Measurements from ENCODE around the gene SLC16A2.
"Not testable (repeated sequence)": the region's sequence is repeated elsewhere in the genome, so short reads cannot be mapped to it uniquely, and the experiment has no call there.

Gene SLC16A2

GRCh38 chrX:74509989-74510388 is 88.7 kb downstream of the SLC16A2 start:
- no peak for DNase-seq

GRCh38 chrX:74510401-74510800 is 89.1 kb downstream of the SLC16A2 start:
- DNase-seq, result no peak

GRCh38 chrX:74511704-74512103 is 90.4 kb downstream of the SLC16A2 start:
- no peak for DNase-seq

- DNase-seq, result no peak
Measured at GRCh38 chrX:74514384-74514783, 93.1 kb downstream of the SLC16A2 start.

GRCh38 chrX:74515356-74515755 is 94.1 kb downstream of the SLC16A2 start:
- DNase-seq, result no peak

- not testable (repeated sequence) for DNase-seq
Measured at GRCh38 chrX:74516013-74516412, 94.7 kb downstream of the SLC16A2 start.

GRCh38 chrX:74519870-74520269 is 98.6 kb downstream of the SLC16A2 start:
- DNase-seq, result no peak

GRCh38 chrX:74520291-74520690 is 99.0 kb downstream of the SLC16A2 start:
- DNase-seq, result no peak

- no peak for DNase-seq
Measured at GRCh38 chrX:74520896-74521295, 99.6 kb downstream of the SLC16A2 start.

GRCh38 chrX:74521961-74522751 is 100.9 kb downstream of the SLC16A2 start:
- DNase-seq, result no peak

GRCh38 chrX:74523224-74523623 is 101.9 kb downstream of the SLC16A2 start:
- no peak for DNase-seq

- DNase-seq, result no peak
Measured at GRCh38 chrX:74523870-74524735, 102.8 kb downstream of the SLC16A2 start.

- no peak for DNase-seq
Measured at GRCh38 chrX:74525116-74525515, 103.8 kb downstream of the SLC16A2 start.

GRCh38 chrX:74526764-74527163 is 105.5 kb downstream of the SLC16A2 start:
- DNase-seq, result no peak

- DNase-seq, result no peak
Measured at GRCh38 chrX:74527350-74527749, 106.1 kb downstream of the SLC16A2 start.

GRCh38 chrX:74529311-74529710 is 108.0 kb downstream of the SLC16A2 start:
- no peak for DNase-seq

- DNase-seq, result no peak
Measured at GRCh38 chrX:74531081-74531480, 109.8 kb downstream of the SLC16A2 start.

- no peak for DNase-seq
Measured at GRCh38 chrX:74534569-74535038, 113.3 kb downstream of the SLC16A2 start.

GRCh38 chrX:74535086-74535407 is 113.8 kb downstream of the SLC16A2 start:
- DNase-seq, result no peak

GRCh38 chrX:74535408-74536151 is 114.3 kb downstream of the SLC16A2 start:
- DNase-seq, result peak; percentile 28

GRCh38 chrX:74536152-74536831 is 115.0 kb downstream of the SLC16A2 start:
- DNase-seq, result peak; percentile 4

- DNase-seq, result no peak
Measured at GRCh38 chrX:74536832-74537371, 115.6 kb downstream of the SLC16A2 start.
